ENCODE results near the gene NINJ1.
"Not testable (repeated sequence)": the region's sequence is repeated elsewhere in the genome, so short reads cannot be mapped to it uniquely, and the experiment has no call there.

- TF ChIP-seq GABPA (IDR thresholded peaks at IDR 0.05; ENCODE audit: low read depth); CHD2 (IDR thresholded peaks at IDR 0.05; ENCODE audit: low read length, partially characterized antibody); CTCF (IDR thresholded peaks at IDR 0.05); POLR2AphosphoS5 (IDR thresholded peaks at IDR 0.05; ENCODE audit: low read depth, low read length); FOXM1 (IDR thresholded peaks at IDR 0.05; ENCODE audit: low read depth); EP300 (IDR thresholded peaks at IDR 0.05; ENCODE audit: borderline replicate concordance in 1 of 2, low read depth in 1 of 2, low read length in 1 of 2); RAD21 (IDR thresholded peaks at IDR 0.05; ENCODE audit: low read length); TAF1 (IDR thresholded peaks at IDR 0.05; ENCODE audit: borderline replicate concordance, low read depth, low read length): not testable (repeated sequence)
Observed at GRCh38 chr9:93117521-93117920, 16.5 kb downstream of the NINJ1 start.

Data from SK-N-SH (cell line).